Measurements from ENCODE around the gene ATP13A3. TPM values are rescaled to one million over a fixed set of nuclear protein-coding genes. Genes with fewer than 3 reads are reported as not detected.

ATP13A3 gene
- total RNA-seq, 1 experiment from 2014 or later: 78.3 TPM

- CTCF ChIA-PET: no interaction called here
Measured at GRCh38 chr3:194381460-194381875, 105.3 kb downstream of the ATP13A3 start.

GRCh38 chr3:194380326-194380725 lies 106.5 kb downstream of the ATP13A3 start:
- no peaks in the 10 kb centered on the region; the same call in 1 of the 2 replicates for H3K27me3 Mint-ChIP-seq (ENCODE audit: low read depth)
- POLR2A ChIA-PET: no interaction called here
- TF ChIP-seq FOXP4 (CRISPR knock-in tag; IDR thresholded peaks at IDR 0.05): no peak
- TF ChIP-seq E2F5 (CRISPR knock-in tag; IDR thresholded peaks at IDR 0.05): no peak
- no peak for TF ChIP-seq PRRX2 (CRISPR knock-in tag; IDR thresholded peaks at IDR 0.05)
- TF ChIP-seq ZNF423 (CRISPR knock-in tag; IDR thresholded peaks at IDR 0.05): no peak
- no peak for TF ChIP-seq ETV6 (CRISPR knock-in tag; IDR thresholded peaks at IDR 0.05)
- TF ChIP-seq JUN (CRISPR knock-in tag; IDR thresholded peaks at IDR 0.05): no peak
- TF ChIP-seq ZNF532 (CRISPR knock-in tag; IDR thresholded peaks at IDR 0.05; ENCODE audit: borderline replicate concordance): no peak
- no peak for TF ChIP-seq ZNF121 (CRISPR knock-in tag; IDR thresholded peaks at IDR 0.05)
- no peak for TF ChIP-seq ATF3 (CRISPR knock-in tag; conservative IDR thresholded peaks at IDR 0.05)
- no peak for TF ChIP-seq TP53 (CRISPR knock-in tag; IDR thresholded peaks at IDR 0.05)
- no peak for TF ChIP-seq RORB (CRISPR knock-in tag; IDR thresholded peaks at IDR 0.05)
- TF ChIP-seq E2F4 (CRISPR knock-in tag; IDR thresholded peaks at IDR 0.05; ENCODE audit: borderline replicate concordance, low read depth): no peak
- TF ChIP-seq ZNF425 (CRISPR knock-in tag; conservative IDR thresholded peaks at IDR 0.05): no peak
- TF ChIP-seq ZNF512 (CRISPR knock-in tag; IDR thresholded peaks at IDR 0.05; ENCODE audit: borderline replicate concordance): no peak
- TF ChIP-seq ZNF219 (CRISPR knock-in tag; IDR thresholded peaks at IDR 0.05; ENCODE audit: borderline replicate concordance): no peak
- TF ChIP-seq SOX15 (CRISPR knock-in tag; IDR thresholded peaks at IDR 0.05): no peak
- TF ChIP-seq STAT6 (CRISPR knock-in tag; conservative IDR thresholded peaks at IDR 0.05; ENCODE audit: low read depth): no peak
- TF ChIP-seq JAZF1 (CRISPR knock-in tag; IDR thresholded peaks at IDR 0.05): no peak

More at GRCh38 chr3:194381460-194381875, 105.3 kb downstream of the ATP13A3 start:
- peak; percentile 28; the same call in 1 of the 2 replicates for TF ChIP-seq NFYB (CRISPR knock-in tag; conservative IDR thresholded peaks at IDR 0.05; ENCODE audit: low read depth)
- TF ChIP-seq GTF2I (CRISPR knock-in tag; conservative IDR thresholded peaks at IDR 0.05): no peak
- no peaks in the 10 kb centered on the region for H3K9me3 Mint-ChIP-seq
- H3K27ac Mint-ChIP-seq: no peak overlapping the region
- H3K4me1 Mint-ChIP-seq: peaks cover 38% of the 10 kb centered on the region
- no peak overlapping the region for H3K4me3 Mint-ChIP-seq
- POLR2A ChIA-PET: no interaction called here
- ATAC-seq (peak; percentile 44), DNase-seq (ENCODE audit: low spot score) (no peak)
- H3K27me3 Mint-ChIP-seq (ENCODE audit: low read depth): no peaks in the 10 kb centered on the region; the same call in 1 of the 2 replicates
- no peaks in the 10 kb centered on the region for H3K36me3 Mint-ChIP-seq

More at GRCh38 chr3:194380326-194380725, 106.5 kb downstream of the ATP13A3 start:
- Mint-ChIP-seq H3K4me3 (no peak overlapping the region), H3K36me3 (no peaks in the 10 kb centered on the region), H3K9me3 (no peaks in the 10 kb centered on the region), H3K4me1 (peaks cover 46% of the 10 kb centered on the region), H3K27ac (no peak overlapping the region)
- no peak for DNase-seq (ENCODE audit: low spot score)
- CTCF ChIA-PET: interaction anchor here (0.9 kb wide), 1 partner anchor 65 kb away, joined by 4 read pairs; no protein-coding TSS in a partner anchor
- ATAC-seq: no peak

Measured in WTC11 (cell line).